Fibroblast of upper back skin (primary cell): ENCODE data around the gene NEUROG2.
"Not testable (repeated sequence)": the region's sequence is repeated elsewhere in the genome, so short reads cannot be mapped to it uniquely, and the experiment has no call there.

Experiments
- DNase-seq: peaks from one replicate; pipeline ENCODE4 v3.0.0-alpha.2; 2013

The NEUROG2 gene

GRCh38 chr4:112516066-112516470 is at the start of gene NEUROG2:
NEUROG2 (minus strand) TSS chr4:112516180; CDS start chr4:112515475, 705 bp downstream.
- no peak for DNase-seq

- no peak for DNase-seq
Measured at GRCh38 chr4:112564706-112565270, 48.8 kb upstream of the NEUROG2 start.

GRCh38 chr4:112563431-112564200 is 47.6 kb upstream of the NEUROG2 start:
- no peak for DNase-seq

- no peak for DNase-seq
Measured at GRCh38 chr4:112562254-112562879, 46.4 kb upstream of the NEUROG2 start.

- DNase-seq = no peak
Measured at GRCh38 chr4:112560084-112560483, 44.1 kb upstream of the NEUROG2 start.

- no peak for DNase-seq
Measured at GRCh38 chr4:112559053-112559452, 43.1 kb upstream of the NEUROG2 start.

- DNase-seq = no peak
Measured at GRCh38 chr4:112557676-112558411, 41.9 kb upstream of the NEUROG2 start.

- not testable (repeated sequence) for DNase-seq
Measured at GRCh38 chr4:112554271-112554670, 38.3 kb upstream of the NEUROG2 start.

- DNase-seq = peak; percentile 52
Measured at GRCh38 chr4:112552668-112553067, 36.7 kb upstream of the NEUROG2 start.

GRCh38 chr4:112550728-112551127 is 34.7 kb upstream of the NEUROG2 start:
- peak; percentile 26 for DNase-seq

GRCh38 chr4:112546476-112546875 is 30.5 kb upstream of the NEUROG2 start:
- DNase-seq = no peak

GRCh38 chr4:112545346-112545745 is 29.4 kb upstream of the NEUROG2 start:
- DNase-seq = no peak

GRCh38 chr4:112540695-112541094 is 24.7 kb upstream of the NEUROG2 start:
- DNase-seq = no peak

GRCh38 chr4:112536123-112536522 is 20.1 kb upstream of the NEUROG2 start:
- DNase-seq = no peak

GRCh38 chr4:112532267-112532666 is 16.3 kb upstream of the NEUROG2 start:
- no peak for DNase-seq

- DNase-seq = no peak
Measured at GRCh38 chr4:112531146-112531545, 15.2 kb upstream of the NEUROG2 start.

GRCh38 chr4:112526061-112526460 is 10.1 kb upstream of the NEUROG2 start:
- peak; percentile 23 for DNase-seq

GRCh38 chr4:112523764-112524505 is 8.0 kb upstream of the NEUROG2 start:
- DNase-seq = peak; percentile 14

- DNase-seq = peak; percentile 35
Measured at GRCh38 chr4:112523008-112523721, 7.2 kb upstream of the NEUROG2 start.

GRCh38 chr4:112522431-112522830 is 6.5 kb upstream of the NEUROG2 start:
- DNase-seq = not testable (repeated sequence)

GRCh38 chr4:112521123-112522023 is 5.4 kb upstream of the NEUROG2 start:
- no peak for DNase-seq
